ENCODE data around the gene OXSR1.

GRCh38 chr3:38126121-38126892 is 39.0 kb upstream of the OXSR1 start:
- no peak for TF ChIP-seq CTCF (IDR thresholded peaks at IDR 0.05; ENCODE audit: low read depth, low read length)
- no peak for TF ChIP-seq EZH2phosphoT487 (IDR thresholded peaks at IDR 0.05; ENCODE audit: low read depth)
